Upper lobe of left lung (tissue), 6 donors: ENCODE data around the gene WBP2NL. TPM values are rescaled to one million over a fixed set of nuclear protein-coding genes. Genes with fewer than 3 reads are reported as not detected.

Source experiments
- ATAC-seq, 2 donors: fragments of 200-7000 bp; cut with Tn5 transposase; one replicate each; pipeline ENCODE4 v1.9.1; 2022; ENCODE audit warnings: mild to moderate bottlenecking in 2 of 2, moderate library complexity in 2 of 2; ENCODE audit not compliant: low FRiP score in 2 of 2
- DNase-seq, 2 donors: peaks; one replicate each; pipeline ENCODE4 v3.0.0-alpha.2; 2019 to 2020
- H3K27ac ChIP-seq, 4 donors: fragments of 200-600 bp; sonication (generic); one replicate each; pipeline ENCODE4 v1.5.1; 2016 to 2019
- H3K27me3 ChIP-seq, 4 donors: fragments of 200-600 bp; sonication (generic); one replicate each; pipeline ENCODE4 v1.5.1; 2017 to 2019
- H3K36me3 ChIP-seq, 4 donors: fragments of 200-600 bp; sonication (generic); one replicate each; pipeline ENCODE4 v1.5.1; 2016 to 2019
- H3K4me1 ChIP-seq, 4 donors: fragments of 200-600 bp; sonication (generic); one replicate each; pipeline ENCODE4 v1.5.1; 2018 to 2019
- H3K4me3 ChIP-seq, 4 donors: fragments of 200-600 bp; sonication (generic); one replicate each; pipeline ENCODE4 v1.5.1; 2017 to 2019; ENCODE audit warnings: mild to moderate bottlenecking in 2 of 4, moderate library complexity in 1 of 4
- H3K9me3 ChIP-seq, 4 donors: fragments of 200-600 bp; sonication (generic); one replicate each; pipeline ENCODE4 v1.5.1; 2018 to 2019
- EP300 ChIP-seq, 4 donors: sonication (generic); formaldehyde crosslinking; IDR thresholded peaks; one replicate each; pipeline ENCODE4 v1.5.1; 2017; ENCODE audit warnings: antibody characterized with exemption in 4 of 4, control low read depth in 2 of 4
- POLR2A ChIP-seq, 4 donors: fragments of 450-650 bp; IDR thresholded peaks; one replicate each; pipeline ENCODE4 v1.5.1; 2016 to 2017; ENCODE audit warnings: antibody characterized with exemption in 4 of 4, mild to moderate bottlenecking in 2 of 4
- POLR2AphosphoS5 ChIP-seq, 2 donors: sonication (generic); formaldehyde crosslinking; IDR thresholded peaks; one replicate each; pipeline ENCODE4 v1.5.1; 2017; ENCODE audit warnings: antibody characterized with exemption in 2 of 2
- WGBS, 2 donors: methylation state at CpG; one replicate each; pipeline ENCODE4 v1.1.5; 2017 to 2018; 5-methylcytosine and 5-hydroxymethylcytosine counted together
- total RNA-seq, 6 donors: library from RNA; depleted of rRNA in 4 of 6; stranded (reverse); fragments of >200 nt in 4 of 6; gene quantifications; one replicate each; pipeline versions ENCODE4 v1.1.0 to v1.2.1, GENCODE V29; 2016 to 2021
- TF ChIP-seq, protein P1 (sequence below), 6 experiments: fragments of 450-650 bp in 4 of 6; fragments of 200-600 bp in 2 of 6; sonication (generic) in 2 of 6; IDR thresholded peaks; one replicate each; pipeline ENCODE4 v1.5.1; 2016 to 2019; ENCODE audit warnings: antibody characterized with exemption in 6 of 6
- donor health status: DM: no; HTN: no; CAD: no; lungs with moderate emphysema.
- donor health status: DM: no; HTN: yes; CAD: no; lungs with severe emphysema.

The WBP2NL gene
- total RNA-seq, 6 donors from 2014 or later = 0.74 to 6.8 (median 2.0) TPM

DNA sequence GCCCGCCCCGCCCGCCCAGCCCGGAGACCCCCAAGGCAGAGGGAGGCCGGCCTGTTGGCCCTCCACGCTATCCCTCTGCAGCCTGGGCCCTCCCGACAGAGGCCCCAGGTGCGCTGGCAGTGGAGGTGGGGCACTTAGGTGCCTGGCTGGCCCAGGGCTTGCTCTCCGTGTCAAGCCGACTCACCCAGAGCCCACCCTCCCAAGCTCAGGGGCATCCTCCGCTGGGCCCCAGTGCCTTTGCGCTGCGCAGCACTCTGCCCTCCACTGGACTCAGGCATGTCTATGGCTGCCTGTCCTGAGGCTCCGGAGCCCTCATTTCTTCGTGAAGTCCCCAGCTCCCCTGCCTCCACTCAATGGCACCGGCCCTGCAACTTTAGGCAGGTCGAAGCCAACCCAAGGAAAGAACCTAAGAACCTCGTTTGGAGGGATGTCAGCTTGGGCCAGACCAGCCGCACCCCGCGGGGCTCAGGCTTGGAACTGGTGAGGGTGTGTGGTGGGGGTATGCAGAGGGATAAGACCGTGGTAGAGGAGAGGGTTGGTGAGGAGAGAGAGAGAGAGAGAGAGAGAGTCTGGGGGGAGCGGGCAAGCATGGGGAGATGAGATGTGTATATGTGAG lies 40.5 kb upstream of the WBP2NL start:
- peaks cover 6 to 18% (median 10%) of the 10 kb centered on the region in 4 donors for H3K4me1 ChIP-seq
- H3K36me3 ChIP-seq = no peaks in the 10 kb centered on the region
- peak in 1 of 2 donors; percentile 9 for ATAC-seq
- H3K27me3 ChIP-seq = no peaks in the 10 kb centered on the region
- H3K27ac ChIP-seq = no peak overlapping the region
- TF ChIP-seq, protein P1, sequence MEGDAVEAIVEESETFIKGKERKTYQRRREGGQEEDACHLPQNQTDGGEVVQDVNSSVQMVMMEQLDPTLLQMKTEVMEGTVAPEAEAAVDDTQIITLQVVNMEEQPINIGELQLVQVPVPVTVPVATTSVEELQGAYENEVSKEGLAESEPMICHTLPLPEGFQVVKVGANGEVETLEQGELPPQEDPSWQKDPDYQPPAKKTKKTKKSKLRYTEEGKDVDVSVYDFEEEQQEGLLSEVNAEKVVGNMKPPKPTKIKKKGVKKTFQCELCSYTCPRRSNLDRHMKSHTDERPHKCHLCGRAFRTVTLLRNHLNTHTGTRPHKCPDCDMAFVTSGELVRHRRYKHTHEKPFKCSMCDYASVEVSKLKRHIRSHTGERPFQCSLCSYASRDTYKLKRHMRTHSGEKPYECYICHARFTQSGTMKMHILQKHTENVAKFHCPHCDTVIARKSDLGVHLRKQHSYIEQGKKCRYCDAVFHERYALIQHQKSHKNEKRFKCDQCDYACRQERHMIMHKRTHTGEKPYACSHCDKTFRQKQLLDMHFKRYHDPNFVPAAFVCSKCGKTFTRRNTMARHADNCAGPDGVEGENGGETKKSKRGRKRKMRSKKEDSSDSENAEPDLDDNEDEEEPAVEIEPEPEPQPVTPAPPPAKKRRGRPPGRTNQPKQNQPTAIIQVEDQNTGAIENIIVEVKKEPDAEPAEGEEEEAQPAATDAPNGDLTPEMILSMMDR (IDR thresholded peaks at IDR 0.05) = peak in 1 of 6 experiments; percentile 5
- no peak for TF ChIP-seq EP300 (IDR thresholded peaks at IDR 0.05)
- peak in 1 of 2 donors; percentile 54 for DNase-seq
- H3K4me3 ChIP-seq = peak overlapping the region in 2 of 4 donors; percentile 35 to 36
- no peaks in the 10 kb centered on the region for H3K9me3 ChIP-seq
- 78 to 82% methylated on average over 7 to 14 of the region's 23 CpGs for WGBS, 2 donors

- H3K27ac ChIP-seq = peak overlapping the region in 2 of 4 donors; percentile 7 to 21
- TF ChIP-seq POLR2AphosphoS5 (IDR thresholded peaks at IDR 0.05) (no peak), POLR2A (IDR thresholded peaks at IDR 0.05) (no peak), EP300 (IDR thresholded peaks at IDR 0.05) (no peak)
- TF ChIP-seq, protein P1 (IDR thresholded peaks at IDR 0.05) = no peak
Observed at GRCh38 chr22:41963453-41964111, 35.0 kb upstream of the WBP2NL start.

GRCh38 chr22:41964112-41964491 lies 34.5 kb upstream of the WBP2NL start:
- ATAC-seq (peak; percentile 37 to 60), DNase-seq (no peak)
- WGBS, 2 donors = 45 to 59% methylated on average over 5 of the region's 5 CpGs
- Histone ChIP-seq H3K36me3 (no peaks in the 10 kb centered on the region), H3K27ac (peak overlapping the region in 2 of 4 donors; percentile 21 to 50), H3K4me1 (peaks cover 0 to 24% (median 7%) of the 10 kb centered on the region in 4 donors), H3K9me3 (no peaks in the 10 kb centered on the region), H3K27me3 (no peaks in the 10 kb centered on the region), H3K4me3 (no peak overlapping the region)
- TF ChIP-seq EP300 (IDR thresholded peaks at IDR 0.05) (no peak), POLR2A (IDR thresholded peaks at IDR 0.05) (no peak), POLR2AphosphoS5 (IDR thresholded peaks at IDR 0.05) (no peak)
- TF ChIP-seq, protein P1 (IDR thresholded peaks at IDR 0.05) = no peak

More at GRCh38 chr22:41963453-41964111, 35.0 kb upstream of the WBP2NL start:
- Histone ChIP-seq H3K27me3 (no peaks in the 10 kb centered on the region), H3K9me3 (no peaks in the 10 kb centered on the region), H3K4me3 (no peak overlapping the region), H3K36me3 (no peaks in the 10 kb centered on the region), H3K4me1 (peaks cover 0 to 19% (median 7%) of the 10 kb centered on the region in 4 donors)
- 49 to 57% methylated on average over 9 of the region's 9 CpGs for WGBS, 2 donors
- ATAC-seq (peak; percentile 43 to 82), DNase-seq (peak in 1 of 2 donors; percentile 72)

DNA sequence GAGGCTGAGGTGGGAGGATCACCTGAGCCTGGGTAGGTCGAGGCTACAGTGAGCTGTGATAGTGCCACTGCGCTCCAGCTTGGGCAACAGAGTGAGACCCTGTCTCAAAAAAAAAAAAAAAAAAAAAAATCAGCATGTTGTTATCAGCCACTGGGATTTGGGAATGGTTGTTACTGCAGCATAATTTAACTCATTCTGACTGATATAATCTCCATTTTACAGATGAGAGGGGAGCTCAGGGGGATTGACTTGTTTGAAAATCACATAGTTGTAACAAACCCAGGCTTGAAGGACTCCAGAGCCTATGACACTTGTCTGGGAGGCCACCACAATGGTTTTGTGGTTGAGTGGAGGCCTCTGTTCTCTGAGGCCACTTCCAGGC lies 32.4 kb upstream of the WBP2NL start:
- H3K36me3 ChIP-seq = no peaks in the 10 kb centered on the region
- no peak overlapping the region for H3K27ac ChIP-seq
- TF ChIP-seq, protein P1 (IDR thresholded peaks at IDR 0.05) = no peak

More for the DNA sequence above, 32.4 kb upstream of the WBP2NL start:
- H3K4me3 ChIP-seq = no peak overlapping the region
- no peaks in the 10 kb centered on the region for H3K27me3 ChIP-seq
- H3K9me3 ChIP-seq = no peaks in the 10 kb centered on the region
- H3K4me1 ChIP-seq = peaks cover 0 to 17% (median 4%) of the 10 kb centered on the region in 4 donors
- no peak for DNase-seq
- no peak for ATAC-seq
- 92 to 100% methylated on average over 2 of the region's 2 CpGs for WGBS, 2 donors
